ENCODE data around the gene NSUN3.

Gene NSUN3

DNA sequence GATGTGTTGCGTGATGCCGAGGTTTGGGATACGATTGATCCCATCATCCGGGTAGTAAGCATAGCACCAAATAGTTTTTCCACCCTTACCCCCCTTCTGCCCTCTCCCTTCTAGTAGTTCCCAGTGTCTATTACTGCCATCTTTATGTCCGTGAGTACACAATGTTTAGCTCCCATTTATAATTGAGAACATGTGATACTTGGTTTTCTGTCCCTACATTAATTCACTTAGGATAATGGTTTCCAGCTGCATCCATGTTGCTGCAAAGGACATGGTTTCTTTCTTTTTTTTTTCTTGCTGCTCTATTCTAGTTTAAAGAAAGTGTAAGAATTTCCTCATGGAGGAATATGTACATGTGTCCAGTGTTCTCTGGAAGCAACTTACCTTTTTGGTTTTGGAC lies 51.8 kb downstream of the NSUN3 start:
- ChIA-PET POLR2A (no interaction called here), CTCF (interaction anchor here (1.1 to 1.5 kb wide), 2 partner anchors 25 to 78 kb away, joined by 3 to 4 read pairs; no protein-coding TSS in a partner anchor)
- DNase-seq (ENCODE audit: extremely low spot score): no peak
- TF ChIP-seq CTCF (IDR thresholded peaks at IDR 0.05; ENCODE audit: control extremely low read depth, extremely low read depth, low read depth, missing control alignments): no peak

DNA sequence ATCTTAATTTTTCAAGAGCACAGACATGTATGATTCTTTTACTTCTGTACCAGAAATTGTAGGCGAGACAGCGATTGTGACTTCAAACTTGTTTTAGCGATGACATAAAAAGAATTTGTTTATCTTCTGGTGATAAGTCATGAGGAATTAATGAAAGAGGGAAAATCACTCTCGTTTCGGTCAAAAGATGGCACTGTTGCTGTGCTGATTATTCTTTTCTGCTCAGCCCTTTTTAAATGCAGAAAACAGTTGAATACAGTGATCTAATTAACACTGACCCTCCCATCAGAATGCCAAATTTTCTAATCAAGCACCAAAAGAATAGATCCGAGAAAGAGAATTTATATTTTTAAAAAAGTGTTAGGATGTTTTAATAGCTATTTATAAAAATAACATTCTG lies 52.6 kb downstream of the NSUN3 start:
- POLR2A ChIA-PET: no interaction called here
- no peak for DNase-seq (ENCODE audit: extremely low spot score)
- TF ChIP-seq CTCF (IDR thresholded peaks at IDR 0.05; ENCODE audit: control extremely low read depth, extremely low read depth, low read depth, missing control alignments): peak; percentile 27
- CTCF ChIA-PET: interaction anchor here (1.1 to 1.3 kb wide), 2 partner anchors 13 to 78 kb away, joined by 3 to 4 read pairs; no protein-coding TSS in a partner anchor

DNA sequence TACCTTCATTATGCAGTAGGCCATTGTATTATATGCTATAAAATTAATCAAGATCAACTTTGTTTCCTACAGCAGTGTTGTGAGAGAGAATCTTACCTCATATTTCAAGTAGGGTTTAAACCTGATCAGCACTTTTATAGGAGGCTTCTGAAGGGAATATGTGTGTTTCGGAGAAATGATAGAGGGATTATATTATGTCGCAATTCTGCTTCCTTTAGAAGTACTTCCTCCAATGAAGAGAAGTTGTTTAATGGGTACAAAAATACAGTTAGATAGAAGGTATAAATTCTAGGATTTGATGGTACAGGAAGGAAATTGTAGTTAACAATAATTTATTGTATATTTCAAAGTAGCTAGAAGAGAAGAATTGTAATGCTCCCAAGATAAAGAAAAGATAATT lies 54.9 kb downstream of the NSUN3 start:
- ChIA-PET CTCF (interaction anchor here (0.9 to 1.0 kb wide), 2 partner anchors 9 to 14 kb away, joined by 4 read pairs; no protein-coding TSS in a partner anchor), POLR2A (interaction anchor here (0.6 kb wide), 1 partner anchor 55 kb away, joined by 3 read pairs; the partner anchor contains the start of genes DHFR2 and NSUN3)
- DNase-seq (ENCODE audit: extremely low spot score): no peak
- TF ChIP-seq CTCF (IDR thresholded peaks at IDR 0.05; ENCODE audit: control extremely low read depth, extremely low read depth, low read depth, missing control alignments): no peak

DNA sequence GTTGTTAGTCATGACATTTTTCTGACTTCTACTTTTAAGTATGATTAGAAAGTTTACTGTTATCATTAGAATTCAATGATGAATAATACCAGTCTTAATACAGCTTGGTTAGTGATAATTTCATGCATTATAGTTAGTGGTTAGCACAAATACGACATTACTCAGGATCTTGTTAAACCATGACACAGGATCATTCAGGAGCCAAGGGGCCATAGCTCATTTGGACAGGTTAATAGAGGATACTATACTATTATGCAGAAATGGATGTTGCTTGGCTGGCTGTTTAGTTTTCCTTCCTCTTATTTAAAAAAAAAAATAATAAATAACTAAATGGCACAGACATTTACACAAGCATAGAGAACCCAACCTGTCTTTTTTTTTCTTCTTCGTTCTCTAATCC lies 55.5 kb downstream of the NSUN3 start:
- ChIA-PET CTCF (interaction anchor here (0.9 to 1.0 kb wide), 2 partner anchors 9 to 14 kb away, joined by 4 read pairs; no protein-coding TSS in a partner anchor), POLR2A (no interaction called here)
- no peak for DNase-seq (ENCODE audit: extremely low spot score)
- no peak for TF ChIP-seq CTCF (IDR thresholded peaks at IDR 0.05; ENCODE audit: control extremely low read depth, extremely low read depth, low read depth, missing control alignments)

DNA sequence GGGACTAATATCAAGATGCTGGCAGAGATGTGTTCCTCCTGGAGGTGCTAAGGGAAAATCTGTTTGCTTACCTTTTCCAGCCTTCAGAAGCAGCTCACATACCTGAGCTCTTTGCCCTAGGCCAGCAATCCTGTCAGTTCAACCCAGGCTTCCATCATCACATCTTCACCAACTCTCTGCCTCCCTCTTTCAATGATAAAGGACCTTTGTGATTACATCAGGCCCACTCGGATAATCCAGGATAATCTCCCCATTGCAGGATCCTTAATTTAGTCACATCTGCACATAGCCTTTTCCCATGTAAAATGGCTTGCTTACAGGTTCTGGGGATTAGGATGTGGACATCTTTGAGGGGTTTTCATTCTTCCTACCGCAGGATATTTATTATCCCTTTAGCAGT lies 58.3 kb downstream of the NSUN3 start:
- TF ChIP-seq CTCF (IDR thresholded peaks at IDR 0.05; ENCODE audit: control extremely low read depth, extremely low read depth, low read depth, missing control alignments): no peak
- DNase-seq (ENCODE audit: extremely low spot score): no peak
- ChIA-PET POLR2A (interaction anchor here (0.6 kb wide), 1 partner anchor 22 kb away, joined by 3 read pairs; no protein-coding TSS in a partner anchor), CTCF (no interaction called here)

- DNase-seq (ENCODE audit: extremely low spot score): no peak
- ChIA-PET POLR2A (interaction anchor here (0.6 kb wide), 1 partner anchor 21 kb away, joined by 3 read pairs; no protein-coding TSS in a partner anchor), CTCF (no interaction called here)
- no peak for TF ChIP-seq CTCF (IDR thresholded peaks at IDR 0.05; ENCODE audit: control extremely low read depth, extremely low read depth, low read depth, missing control alignments)
Observed at GRCh38 chr3:94127115-94127514, 64.3 kb downstream of the NSUN3 start.

Measured in GM10248 (cell line).